ENCODE data around the gene P2RY1. TPM values are rescaled to one million over a fixed set of nuclear protein-coding genes. Genes with fewer than 3 reads are reported as not detected.
"Not testable (repeated sequence)": the region's sequence is repeated elsewhere in the genome, so short reads cannot be mapped to it uniquely, and the experiment has no call there.

P2RY1 gene
- total and polyA plus RNA-seq, 2 donors: 2.5 to 2.6 TPM

DNA sequence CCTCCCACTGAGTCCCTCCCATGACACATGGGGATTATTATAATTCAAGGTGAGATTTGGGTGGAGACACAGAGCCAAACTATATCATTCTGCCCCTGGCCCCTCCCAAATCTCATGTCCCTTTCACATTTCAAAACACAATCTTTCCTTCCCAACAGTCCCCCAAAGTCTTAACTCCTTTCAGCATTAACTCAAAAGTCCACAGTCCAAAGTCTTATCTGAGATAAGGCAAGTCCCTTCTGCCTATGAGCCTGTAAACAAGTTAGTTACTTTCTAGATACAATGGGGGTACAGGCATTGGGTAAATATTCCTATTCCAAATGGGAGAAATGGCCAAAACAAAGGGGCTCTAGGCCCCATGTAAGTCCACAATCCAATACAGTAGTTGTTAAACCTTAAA lies 38.4 kb downstream of the P2RY1 start:
- H3K36me3 ChIP-seq (ENCODE audit: control insufficient read depth in 2 of 2, insufficient read depth in 2 of 2, low read length in 1 of 2); H3K9me3 ChIP-seq (ENCODE audit: control insufficient read depth in 2 of 2, insufficient read depth in 1 of 2, low read length in 1 of 2); H3K4me3 ChIP-seq (ENCODE audit: low read length in 2 of 2); H3K4me1 ChIP-seq (ENCODE audit: control insufficient read depth in 2 of 2, insufficient read depth in 2 of 2, low read length in 2 of 2); DNase-seq (ENCODE audit: low read depth in 6 of 9, low spot score in 9 of 9); H3K27ac ChIP-seq (ENCODE audit: low read depth in 1 of 2, low read length in 1 of 2); H3K27me3 ChIP-seq (ENCODE audit: control insufficient read depth in 2 of 2, insufficient read depth in 1 of 2, low read length in 1 of 2): not testable (repeated sequence)

DNA sequence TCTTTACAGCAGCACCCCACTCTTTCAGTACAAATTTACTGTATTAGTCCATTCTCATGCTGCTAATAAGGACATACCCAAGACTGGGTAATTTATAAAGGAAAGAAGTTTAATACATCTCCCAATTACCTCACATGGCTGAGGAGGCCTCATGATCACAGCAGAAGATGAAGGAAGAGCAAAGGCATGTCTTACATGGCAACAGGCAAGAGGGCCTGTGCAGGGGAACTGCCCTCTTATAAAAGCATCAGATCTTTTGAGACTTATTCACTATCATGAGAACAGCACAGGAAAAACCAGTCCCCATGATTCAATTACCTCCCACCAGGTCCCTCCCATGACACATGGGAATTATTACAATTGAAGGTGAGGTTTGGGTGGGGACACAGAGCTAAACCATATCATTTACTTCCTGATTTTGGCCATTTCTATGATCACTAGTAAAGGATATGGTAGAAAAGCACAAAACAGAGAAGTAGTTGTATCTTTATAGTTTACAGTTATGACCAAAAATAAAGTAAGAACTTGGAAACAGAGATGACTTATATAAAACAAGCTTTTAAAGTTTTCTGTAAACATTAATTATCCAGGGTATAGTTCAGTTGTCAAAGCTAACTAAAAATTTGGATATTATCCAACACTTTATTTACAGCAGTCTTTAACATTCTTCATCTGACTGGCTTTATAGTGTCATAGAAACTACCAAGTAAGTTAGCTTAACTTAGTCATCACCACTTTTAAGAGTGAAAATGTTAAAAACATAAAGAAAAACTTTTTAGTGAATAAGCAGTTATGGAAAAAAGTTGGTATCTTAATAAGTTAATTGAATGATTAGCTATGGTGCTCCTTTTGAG lies 40.2 kb downstream of the P2RY1 start:
- Histone ChIP-seq H3K4me3 (ENCODE audit: low read length in 2 of 2) (no peak overlapping the region), H3K27ac (ENCODE audit: low read depth in 1 of 2, low read length in 1 of 2) (no peak overlapping the region), H3K36me3 (ENCODE audit: control insufficient read depth in 2 of 2, insufficient read depth in 2 of 2, low read length in 1 of 2) (no peaks in the 10 kb centered on the region), H3K9me3 (ENCODE audit: control insufficient read depth in 2 of 2, insufficient read depth in 1 of 2, low read length in 1 of 2) (peaks cover 0 to 6% of the 10 kb centered on the region in 2 donors), H3K4me1 (ENCODE audit: control insufficient read depth in 2 of 2, insufficient read depth in 2 of 2, low read length in 2 of 2) (no peaks in the 10 kb centered on the region), H3K27me3 (ENCODE audit: control insufficient read depth in 2 of 2, insufficient read depth in 1 of 2, low read length in 1 of 2) (no peaks in the 10 kb centered on the region)
- DNase-seq (ENCODE audit: low read depth in 6 of 9, low spot score in 9 of 9): no peak

DNA sequence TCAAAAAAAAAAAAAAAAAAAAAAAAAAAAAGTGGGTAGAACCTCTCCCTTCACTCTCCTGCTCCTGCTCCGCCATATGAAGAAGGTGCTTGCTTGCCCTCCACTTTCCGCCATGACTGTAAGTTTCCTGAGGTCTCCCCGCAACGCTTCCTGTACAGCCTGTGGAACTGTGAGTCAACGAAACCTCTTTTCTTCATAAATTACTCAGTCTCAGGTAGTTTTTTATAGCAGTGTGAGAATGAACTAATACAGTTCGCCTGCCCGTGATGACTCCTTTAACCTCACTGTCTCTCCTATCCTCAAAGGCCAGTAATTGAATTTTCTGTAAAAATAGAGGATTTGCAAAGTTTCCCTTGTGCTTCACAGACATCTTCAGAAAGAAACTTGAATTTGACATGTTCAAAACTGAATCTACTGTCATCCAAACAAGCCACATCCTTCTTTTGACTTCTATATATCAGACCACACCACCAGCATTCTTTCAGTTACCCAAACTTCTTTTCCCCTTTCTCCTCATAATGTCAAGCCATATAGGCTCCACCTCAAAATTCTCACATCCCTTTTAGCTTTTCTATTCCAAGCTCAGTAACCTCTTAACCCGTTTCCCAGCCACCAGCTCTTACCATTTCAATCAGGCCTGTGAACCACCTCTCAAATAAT lies 44.3 kb downstream of the P2RY1 start:
- Histone ChIP-seq H3K4me3 (ENCODE audit: low read length in 2 of 2) (no peak overlapping the region), H3K27ac (ENCODE audit: low read depth in 1 of 2, low read length in 1 of 2) (no peak overlapping the region), H3K27me3 (ENCODE audit: control insufficient read depth in 2 of 2, insufficient read depth in 1 of 2, low read length in 1 of 2) (no peaks in the 10 kb centered on the region), H3K4me1 (ENCODE audit: control insufficient read depth in 2 of 2, insufficient read depth in 2 of 2, low read length in 2 of 2) (no peaks in the 10 kb centered on the region), H3K9me3 (ENCODE audit: control insufficient read depth in 2 of 2, insufficient read depth in 1 of 2, low read length in 1 of 2) (peaks cover 0 to under 1% of the 10 kb centered on the region in 2 donors), H3K36me3 (ENCODE audit: control insufficient read depth in 2 of 2, insufficient read depth in 2 of 2, low read length in 1 of 2) (no peaks in the 10 kb centered on the region)
- DNase-seq (ENCODE audit: low read depth in 6 of 9, low spot score in 9 of 9): no peak
- 89% methylated on average over 8 of the region's 8 CpGs for WGBS

DNA sequence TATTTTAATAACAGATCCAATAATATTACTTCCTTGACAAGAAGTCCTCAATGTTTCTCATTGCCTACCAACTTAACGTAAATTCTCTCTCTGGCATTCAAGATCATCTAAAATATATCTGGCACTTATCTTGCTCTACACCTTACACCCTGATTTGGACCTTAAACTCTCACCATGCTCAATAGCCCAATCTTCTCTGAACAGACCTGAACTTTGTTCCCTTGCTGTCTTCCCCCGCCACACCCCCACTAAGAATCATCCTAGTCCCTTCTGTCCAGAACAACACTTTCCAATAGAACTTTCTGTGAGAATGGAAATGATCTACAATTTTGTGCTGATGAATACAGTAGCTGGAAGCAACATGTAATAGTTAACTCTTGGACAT lies 44.9 kb downstream of the P2RY1 start:
- Histone ChIP-seq H3K4me1 (ENCODE audit: control insufficient read depth in 2 of 2, insufficient read depth in 2 of 2, low read length in 2 of 2) (no peaks in the 10 kb centered on the region), H3K36me3 (ENCODE audit: control insufficient read depth in 2 of 2, insufficient read depth in 2 of 2, low read length in 1 of 2) (no peaks in the 10 kb centered on the region), H3K9me3 (ENCODE audit: control insufficient read depth in 2 of 2, insufficient read depth in 1 of 2, low read length in 1 of 2) (no peaks in the 10 kb centered on the region), H3K4me3 (ENCODE audit: low read length in 2 of 2) (no peak overlapping the region), H3K27me3 (ENCODE audit: control insufficient read depth in 2 of 2, insufficient read depth in 1 of 2, low read length in 1 of 2) (no peaks in the 10 kb centered on the region), H3K27ac (ENCODE audit: low read depth in 1 of 2, low read length in 1 of 2) (no peak overlapping the region)
- WGBS: 97% methylated on average over 2 of the region's 2 CpGs
- no peak for DNase-seq (ENCODE audit: low read depth in 6 of 9, low spot score in 9 of 9)

DNA sequence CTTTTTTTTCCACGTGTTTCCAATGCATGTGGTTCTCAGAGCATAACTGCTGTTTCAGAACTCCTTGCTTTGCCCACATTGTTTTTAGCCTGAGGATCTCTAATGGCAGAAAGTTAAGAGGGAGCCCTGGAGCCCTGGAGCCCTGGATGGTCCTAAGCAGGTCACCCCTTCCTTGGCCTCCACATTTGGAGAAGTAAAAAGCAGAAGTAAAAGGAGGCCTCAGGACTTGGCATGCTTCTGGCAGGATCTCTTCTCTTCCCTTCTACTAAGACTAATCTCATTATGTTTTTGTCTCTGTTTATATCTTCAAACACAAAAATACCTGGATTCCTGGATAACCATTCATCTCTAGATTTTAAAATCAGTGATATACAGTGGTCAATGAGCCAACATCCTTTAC lies 50.1 kb downstream of the P2RY1 start:
- H3K27ac ChIP-seq (ENCODE audit: low read depth in 1 of 2, low read length in 1 of 2): no peak overlapping the region

More for the DNA sequence above, 50.1 kb downstream of the P2RY1 start:
- no peaks in the 10 kb centered on the region for H3K4me1 ChIP-seq (ENCODE audit: control insufficient read depth in 2 of 2, insufficient read depth in 2 of 2, low read length in 2 of 2)
- H3K27me3 ChIP-seq (ENCODE audit: control insufficient read depth in 2 of 2, insufficient read depth in 1 of 2, low read length in 1 of 2): no peaks in the 10 kb centered on the region
- no peak for DNase-seq (ENCODE audit: low read depth in 6 of 9, low spot score in 9 of 9)
- H3K36me3 ChIP-seq (ENCODE audit: control insufficient read depth in 2 of 2, insufficient read depth in 2 of 2, low read length in 1 of 2): no peaks in the 10 kb centered on the region
- no peaks in the 10 kb centered on the region for H3K9me3 ChIP-seq (ENCODE audit: control insufficient read depth in 2 of 2, insufficient read depth in 1 of 2, low read length in 1 of 2)
- WGBS: 73% methylated on average over 1 of the region's 1 CpG
- H3K4me3 ChIP-seq (ENCODE audit: low read length in 2 of 2): no peak overlapping the region

Measured in thymus (tissue), 11 donors.